Heart left ventricle (tissue), 16 donors: Measurements from ENCODE around the gene A3GALT2. TPM values are rescaled to one million over a fixed set of nuclear protein-coding genes. Genes with fewer than 3 reads are reported as not detected.
A peak's percentile ranks its signal among the peaks of the same experiment; 100 is the strongest.

ENCODE experiments used
- ATAC-seq, 4 donors: fragments of 200-7000 bp; cut with Tn5 transposase; one replicate each; pipeline ENCODE4 v1.9.1; 2020 to 2022; ENCODE audit warnings: moderate library complexity in 4 of 4, mild to moderate bottlenecking in 3 of 4, moderate number of reproducible peaks in 1 of 4
- DNase-seq, 5 donors: peaks; one replicate each; pipeline ENCODE4 v3.0.0-alpha.2; 2020
- H3K27ac ChIP-seq, 12 donors: fragments of 200-600 bp; sonication (generic) in 4 of 12; one replicate each; pipeline versions ENCODE4 v1.5.0 to v1.8.0; 2016 to 2022; ENCODE audit warnings: mild to moderate bottlenecking in 2 of 12
- H3K27me3 ChIP-seq, 9 donors: fragments of 200-600 bp; sonication (generic) in 2 of 9; one replicate each; pipeline versions ENCODE4 v1.5.1 to v1.8.0; 2016 to 2022; ENCODE audit warnings: mild to moderate bottlenecking in 3 of 9
- H3K36me3 ChIP-seq, 9 donors: fragments of 200-600 bp; sonication (generic) in 2 of 9; one replicate each; pipeline versions ENCODE4 v1.5.0 to v1.8.0; 2018 to 2022; ENCODE audit warnings: mild to moderate bottlenecking in 2 of 9
- H3K4me1 ChIP-seq, 12 donors: fragments of 200-600 bp; sonication (generic) in 4 of 12; one replicate each; pipeline versions ENCODE4 v1.5.0 to v1.8.0; 2016 to 2022; ENCODE audit warnings: mild to moderate bottlenecking in 3 of 12
- H3K4me3 ChIP-seq, 12 donors: fragments of 200-600 bp; sonication (generic) in 4 of 12; one replicate each; pipeline versions ENCODE4 v1.5.0 to v1.8.0; 2017 to 2022; ENCODE audit warnings: mild to moderate bottlenecking in 9 of 12, moderate library complexity in 4 of 12
- H3K9me3 ChIP-seq, 12 donors: fragments of 200-600 bp; sonication (generic) in 4 of 12; one replicate each; pipeline versions ENCODE4 v1.5.0 to v1.8.0; 2016 to 2022; ENCODE audit warnings: mild to moderate bottlenecking in 1 of 12
- CTCF ChIP-seq, 12 donors: fragments of 200-600 bp; sonication (generic) in 4 of 12; IDR thresholded peaks; one replicate each; pipeline versions ENCODE4 v1.5.0 to v1.8.0; 2018 to 2022; ENCODE audit warnings: antibody characterized with exemption in 12 of 12, mild to moderate bottlenecking in 5 of 12
- POLR2A ChIP-seq, 2 donors: fragments of 450-650 bp; IDR thresholded peaks; one replicate each; pipeline ENCODE4 v1.6.1; 2017; ENCODE audit warnings: antibody characterized with exemption in 2 of 2, mild to moderate bottlenecking in 2 of 2, moderate library complexity in 2 of 2
- WGBS, 4 donors: extraction: QIAGEN DNeasy Blood & Tissue Kit in 2 of 4; methylation state at CpG; one replicate each; pipeline versions ENCODE4 v1.1.5 to v1.1.7; 2013 to 2018; 5-methylcytosine and 5-hydroxymethylcytosine counted together
- intact Hi-C, 10 donors: fragments of 100-400 bp; cut with DNase I; formaldehyde crosslinking; loops; one replicate each; pipeline versions ENCODE4 v1.11.1 to v1.14.2; 2022
- polyA plus RNA-seq, 2 donors: library from polyadenylated mRNA; stranded (reverse); fragments of 200-250 nt; gene quantifications; one replicate each; pipeline ENCODE4 v1.2.3, GENCODE V29; 2013
- total RNA-seq, 9 donors: library from RNA; depleted of rRNA in 2 of 9; stranded (reverse); fragments of >200 nt in 2 of 9; fragmentation: NEBNext Ultra II Directional in 3 of 9; extraction: Animal tissue kit (Norgen Biotek cat#: 25700) in 3 of 9; gene quantifications; one replicate each; pipeline versions ENCODE4 v1.1.0 to v1.2.4, GENCODE V29; 2016 to 2023
- donor health status: ischemic (EF 13 %, LVEDD 7.1; RV severe dilation, severe dysfunction).
- donor health status: healthy with polysubstance abuse.
- donor health status: DM: no; HTN: yes; CAD: no.
- donor health status: DM: no; HTN: no; CAD: no.
- donor health status: ischemic (EF 25% LVEDD 6.9; RV normal size, moderate dysfunction).
- donor health status: ischemic (EF 25% LVEDD 5.7; RV mildly dilated, moderate dysfunction).
- donor health status: healthy.
- donor health status: DM: yes; HTN: yes; CAD: no.
- donor health status: ischemic (EF 35%, LVEDD 5.7; RV mildly dilated, moderate dysfunction).
- donor health status: nonischemic (EF 11% LVEDD 7.7; RV severe dilation, severe dysfunction).
- donor health status: DM: yes; HTN: yes; CAD: no.
- donor health status: PGD.
- donor health status: ischemic (EF 29% LVEDD 5.4; RV normal size, mild dysfunction).
- donor health status: nonischemic (EF 23%, LVEDD 6.1; RV moderate dilation, normal function).

A3GALT2 gene
- total and polyA plus RNA-seq, 11 donors, result 0.40 TPM; not detected in 10

DNA sequence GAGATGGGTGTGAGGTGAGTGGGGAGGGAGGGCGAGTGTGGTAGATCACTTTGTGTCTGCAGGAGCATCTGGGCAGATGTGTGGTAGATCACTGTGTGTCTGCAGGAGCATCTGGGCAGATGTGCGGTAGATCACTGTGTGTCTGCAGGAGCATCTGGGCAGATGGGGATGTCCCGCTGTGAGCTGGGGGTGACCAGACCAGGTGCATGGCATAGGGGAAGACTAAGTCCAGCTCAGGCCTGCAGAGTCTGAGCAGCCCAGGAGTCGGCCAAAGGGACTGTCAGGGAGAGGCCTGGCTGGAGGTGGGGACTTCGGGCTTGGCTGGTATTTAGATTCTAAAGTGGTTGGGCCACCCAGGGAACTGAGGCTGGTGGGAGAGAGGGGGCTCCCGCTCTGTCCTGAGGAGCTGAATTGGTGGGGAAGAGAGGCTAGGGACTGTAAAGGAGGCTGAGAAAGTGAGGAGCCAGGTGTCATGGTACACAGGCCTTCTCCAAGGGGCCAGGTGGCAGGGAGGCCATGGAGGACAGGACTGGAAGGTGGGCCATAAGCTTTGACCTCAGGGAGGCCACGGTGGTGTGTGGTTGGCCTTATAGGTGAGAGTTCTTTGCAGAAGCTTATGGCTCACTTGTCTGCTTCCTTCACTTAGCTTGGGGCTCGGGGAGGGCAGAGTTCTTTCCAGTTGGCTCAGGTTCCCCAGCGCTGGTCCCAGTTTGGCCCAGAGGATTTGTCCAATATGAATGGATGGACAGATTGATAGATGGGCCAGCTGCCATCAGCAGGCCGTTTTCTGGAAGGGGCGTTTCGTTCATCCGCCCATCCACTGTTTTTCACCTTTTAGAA, 49.0 kb downstream of the A3GALT2 start:
- intact Hi-C loops, result no loop called here
- peaks cover 0 to 64% (median 36%) of the 10 kb centered on the region in 12 donors for H3K4me1 ChIP-seq
- no peaks in the 10 kb centered on the region for H3K9me3 ChIP-seq
- ATAC-seq (no peak), DNase-seq (no peak)
- peaks cover 0 to 39% (median 15%) of the 10 kb centered on the region in 9 donors for H3K36me3 ChIP-seq
- TF ChIP-seq CTCF (IDR thresholded peaks at IDR 0.05) (no peak), POLR2A (IDR thresholded peaks at IDR 0.05) (no peak)
- no peaks in the 10 kb centered on the region for H3K27me3 ChIP-seq
- WGBS, 4 donors, result 75 to 89% (median 80%) methylated on average over 11 to 13 of the region's 13 CpGs
- no peak overlapping the region for H3K27ac ChIP-seq
- no peak overlapping the region for H3K4me3 ChIP-seq

- no peak overlapping the region for H3K27ac ChIP-seq
- no peak overlapping the region for H3K4me3 ChIP-seq
- intact Hi-C loops, result no loop called here
- no peak for ATAC-seq
- peaks cover 0 to 73% (median 40%) of the 10 kb centered on the region in 12 donors for H3K4me1 ChIP-seq
- peaks cover 0 to 36% (median 5%) of the 10 kb centered on the region in 9 donors for H3K36me3 ChIP-seq
- no peaks in the 10 kb centered on the region for H3K27me3 ChIP-seq
- WGBS, 4 donors, result 82 to 95% (median 88%) methylated on average over 7 of the region's 7 CpGs
- no peaks in the 10 kb centered on the region for H3K9me3 ChIP-seq
- no peak for TF ChIP-seq CTCF (IDR thresholded peaks at IDR 0.05)
- no peak for TF ChIP-seq POLR2A (IDR thresholded peaks at IDR 0.05)
- DNase-seq, result no peak
Observed at GRCh38 chr1:33270808-33271465, 50.0 kb downstream of the A3GALT2 start.

- Histone ChIP-seq H3K27ac (no peak overlapping the region), H3K4me1 (peaks cover 0 to 78% (median 42%) of the 10 kb centered on the region in 12 donors), H3K4me3 (no peak overlapping the region), H3K27me3 (no peaks in the 10 kb centered on the region), H3K36me3 (peaks cover 0 to 33% (median 5%) of the 10 kb centered on the region in 9 donors), H3K9me3 (no peaks in the 10 kb centered on the region)
- 91 to 94% (median 92%) methylated on average over 5 of the region's 5 CpGs for WGBS, 4 donors
- DNase-seq (no peak), ATAC-seq (no peak)
- intact Hi-C loops, result no loop called here
- no peak for TF ChIP-seq POLR2A (IDR thresholded peaks at IDR 0.05)
- no peak for TF ChIP-seq CTCF (IDR thresholded peaks at IDR 0.05)
Observed at GRCh38 chr1:33270379-33270778, 50.5 kb downstream of the A3GALT2 start.

GRCh38 chr1:33269621-33270020, 51.3 kb downstream of the A3GALT2 start:
- Histone ChIP-seq H3K4me3 (no peak overlapping the region), H3K27ac (peak overlapping the region in 8 of 12 donors; percentile 18 to 67 (median 44)), H3K27me3 (no peaks in the 10 kb centered on the region), H3K9me3 (no peaks in the 10 kb centered on the region), H3K36me3 (peaks cover 0 to 31% (median 5%) of the 10 kb centered on the region in 9 donors), H3K4me1 (peaks cover 0 to 86% (median 46%) of the 10 kb centered on the region in 12 donors)
- ATAC-seq, result no peak
- DNase-seq, result no peak
- WGBS, 4 donors, result 66 to 84% (median 74%) methylated on average over 5 of the region's 5 CpGs
- TF ChIP-seq CTCF (IDR thresholded peaks at IDR 0.05), result no peak
- no peak for TF ChIP-seq POLR2A (IDR thresholded peaks at IDR 0.05)
- intact Hi-C loops, result no loop called here
